K562 (cell line): ENCODE data around the gene PCED1B. TPM values are rescaled to one million over a fixed set of nuclear protein-coding genes. Genes with fewer than 3 reads are reported as not detected.

Source experiments
- ATAC-seq: fragments of 200-7000 bp; cut with Tn5 transposase; 3 replicates; pipeline ENCODE4 v1.9.1; 2020; ENCODE audit warnings: moderate library complexity
- BruUV-seq: library from RNA; stranded (reverse); fragments of 400-500 nt; replicated peaks from 2 replicates; lab custom pipeline; 2021; lab: Mats Ljungman, UMichigan
- CTCF ChIA-PET: fragments of 300-600 bp; formaldehyde crosslinking; extraction: SDS; loops from one replicate; lab custom pipeline; 2021; ENCODE audit warnings: low intra/inter-chr PET ratio; lab: Yijun Ruan, JAX
- POLR2A ChIA-PET: fragments of 300-600, 350-650 bp; sonication (Branson Sonifier 250); formaldehyde crosslinking; extraction: SDS; loops from one replicate; lab custom pipeline; 2021; ENCODE audit warnings: antibody characterized with exemption, inconsistent platforms; lab: Yijun Ruan, JAX
- DNase-seq, 4 experiments: peaks; one replicate each; pipeline versions ENCODE4 v3.0.0 to v3.0.0-alpha.2; 2011 to 2018; ENCODE audit warnings: low spot score in 3 of 4, mixed read lengths in 3 of 4; ENCODE audit errors: extremely low read depth in 1 of 4
- FAIRE-seq: peaks from 2 replicates; lab custom pipeline; 2011; peaks lifted over from hg19 to GRCh38; lab: Jason Lieb, UNC
- H2AFZ ChIP-seq: 2 replicates; pipeline ENCODE4 v1.6.0; 2011; ENCODE audit warnings: low read depth, low read length, control low read depth, inconsistent platforms
- H3K27ac ChIP-seq: fragments of 200-600 bp; 3 replicates; pipeline ENCODE4 v1.8.0; 2011; ENCODE audit warnings: low read depth, mild to moderate bottlenecking, control low read depth, inconsistent platforms, low read length, moderate library complexity, mixed read lengths; ENCODE audit errors: extremely low read depth
- H3K27me3 ChIP-seq, 2 experiments: fragments of 300-600 bp in 1 of 2; 2 replicates in 1 of 2; 3 replicates in 1 of 2; pipeline versions ENCODE4 v1.6.0 to v1.8.0; 2011; ENCODE audit warnings: inconsistent platforms in 2 of 2, low read length in 2 of 2, mild to moderate bottlenecking in 1 of 2, mixed read lengths in 1 of 2, moderate library complexity in 1 of 2; ENCODE audit not compliant: control insufficient read depth in 2 of 2, insufficient read depth in 2 of 2
- H3K36me3 ChIP-seq: fragments of 300-600 bp; 3 replicates; pipeline ENCODE4 v1.8.0; 2011; ENCODE audit warnings: mild to moderate bottlenecking, low read length, inconsistent platforms; ENCODE audit not compliant: control insufficient read depth, insufficient read depth
- H3K4me1 ChIP-seq, 2 experiments: fragments of 200-600 bp in 1 of 2; replicated peaks in 1 of 2; 2 replicates in 1 of 2; 3 replicates in 1 of 2; pipeline versions ENCODE4 v1.5.1 to v1.8.0; 2011; ENCODE audit warnings: inconsistent platforms in 2 of 2, low read length in 2 of 2, mild to moderate bottlenecking in 1 of 2, mixed read lengths in 1 of 2, moderate library complexity in 1 of 2; ENCODE audit not compliant: control insufficient read depth in 2 of 2, insufficient read depth in 2 of 2
- H3K4me2 ChIP-seq: 2 replicates; pipeline ENCODE4 v1.6.1; 2011; ENCODE audit warnings: low read length, control low read depth, inconsistent platforms, mixed read lengths; ENCODE audit not compliant: insufficient read depth
- H3K4me3 ChIP-seq: fragments of 200-600 bp; sonication (generic), shearing (Covaris generic); 2 replicates; pipeline ENCODE4 v1.5.1; 2016; ENCODE audit warnings: control low read depth, inconsistent platforms
- H3K79me2 ChIP-seq: fragments of 200-600 bp; 3 replicates; pipeline ENCODE4 v1.8.0; 2011; ENCODE audit warnings: low read length, inconsistent platforms; ENCODE audit not compliant: control insufficient read depth, insufficient read depth
- H3K9ac ChIP-seq, 2 experiments: 2 replicates each; pipeline versions ENCODE4 v1.6.0 to v1.6.1; 2011; ENCODE audit warnings: low read depth in 2 of 2, low read length in 2 of 2, control low read depth in 1 of 2, inconsistent platforms in 1 of 2, mild to moderate bottlenecking in 1 of 2, mixed read lengths in 1 of 2; ENCODE audit not compliant: insufficient read depth in 1 of 2
- H3K9me1 ChIP-seq: one replicate; pipeline ENCODE4 v1.6.0; 2011; ENCODE audit warnings: inconsistent platforms, mild to moderate bottlenecking, low read length, moderate library complexity; ENCODE audit not compliant: control insufficient read depth, insufficient read depth
- H3K9me3 ChIP-seq: replicated peaks from 2 replicates; pipeline ENCODE4 v1.5.1; 2011; ENCODE audit warnings: low read depth, low read length, inconsistent platforms; ENCODE audit not compliant: control insufficient read depth, insufficient read depth
- H4K20me1 ChIP-seq: replicated peaks from 2 replicates; pipeline ENCODE4 v1.6.1; 2011; ENCODE audit warnings: low read length, inconsistent platforms, mixed read lengths; ENCODE audit not compliant: control insufficient read depth, insufficient read depth
- ATF7 ChIP-seq: fragments of 450-650 bp; IDR thresholded peaks from 2 replicates; pipeline ENCODE4 v1.7.1; 2014; ENCODE audit warnings: mild to moderate bottlenecking, moderate library complexity
- DPF2 ChIP-seq: fragments of 450-650 bp; IDR thresholded peaks from 2 replicates; pipeline ENCODE4 v1.6.1; 2016
- KDM2B ChIP-seq: fragments of 250-450 bp; sonication (Bioruptor Pico); IDR thresholded peaks from 2 replicates; pipeline ENCODE4 v1.8.0; 2021; ENCODE audit warnings: mild to moderate bottlenecking, moderate library complexity
- NFE2 ChIP-seq: IDR thresholded peaks from 2 replicates; pipeline ENCODE4 v1.6.1; 2014; ENCODE audit warnings: antibody characterized with exemption, low read depth
- SREBF2 ChIP-seq: sonication (generic); formaldehyde crosslinking; IDR thresholded peaks from 2 replicates; pipeline ENCODE4 v1.4.0; 2020; ENCODE audit warnings: mild to moderate bottlenecking, missing genetic modification reagents
- ZNF12 ChIP-seq: sonication (generic); formaldehyde crosslinking; IDR thresholded peaks from 2 replicates; pipeline ENCODE4 v1.4.0; 2020; ENCODE audit warnings: mild to moderate bottlenecking, missing genetic modification reagents
- ZNF24 ChIP-seq: fragments of 450-650 bp; IDR thresholded peaks from 2 replicates; pipeline ENCODE4 v1.6.1; 2016
- WGBS: fragments of 100-300 bp; shearing (Covaris generic); methylation state at CpG from one replicate; pipeline ENCODE4 v1.1.6; 2016; ENCODE audit warnings: low coverage, mixed read lengths; ENCODE audit not compliant: insufficient coverage; ENCODE audit errors: missing lambda C conversion rate; 5-methylcytosine and 5-hydroxymethylcytosine counted together
- in situ Hi-C: fragments of 300-500 bp; cut with MboI; formaldehyde crosslinking; loops from 4 replicates; pipeline ENCODE4 v1.15.0; 2018; ENCODE audit warnings: inconsistent platforms, mixed read lengths
- intact Hi-C: fragments of 100-400 bp; cut with micrococcal nuclease; formaldehyde crosslinking; loops from 2 replicates; pipeline ENCODE4 v1.14.2; 2022
- polyA plus RNA-seq, 8 experiments: library from polyadenylated mRNA; depleted of rRNA in 4 of 8; stranded (reverse) in 5 of 8; unstranded in 3 of 8; fragments of >200 nt; fragmentation: Nextera tagmentation in 2 of 8; fragmentation: Illumina TruSeq in 1 of 8; extraction: Ambion mirVana in 2 of 8; extraction: Trizol in 1 of 8; gene quantifications; 2 replicates each; pipeline versions ENCODE4 v1.2.1 to v1.2.3, GENCODE V29; 2011 to 2014; ENCODE audit warnings: inconsistent platforms in 1 of 8, missing spikeins in 1 of 8
- total RNA-seq, 7 experiments: library from RNA; depleted of rRNA in 6 of 7; stranded (reverse); fragments of >200 nt in 6 of 7; fragmentation: Illumina TruSeq in 2 of 7; extraction: Trizol in 2 of 7; gene quantifications; 2 replicates each; pipeline versions ENCODE4 v1.2.1 to v1.2.3, GENCODE V29; 2011 to 2021; ENCODE audit warnings: low replicate concordance in 1 of 7
- TF ChIP-seq, protein P1 (sequence below): fragments of 450-650 bp; IDR thresholded peaks from 2 replicates; pipeline ENCODE4 v1.6.1; 2018; ENCODE audit not compliant: partially characterized antibody
- TF ChIP-seq, protein P2 (sequence below), 2 experiments: fragments of 450-650 bp; IDR thresholded peaks; 2 replicates each; pipeline ENCODE4 v1.6.1; 2018; ENCODE audit warnings: mild to moderate bottlenecking in 2 of 2, low read depth in 1 of 2; ENCODE audit not compliant: partially characterized antibody in 2 of 2
- TF ChIP-seq, protein P3 (sequence below): sonication (generic); formaldehyde crosslinking; IDR thresholded peaks from 2 replicates; pipeline ENCODE4 v1.8.0; 2022; ENCODE audit warnings: mild to moderate bottlenecking, missing genetic modification reagents
- TF ChIP-seq, protein P4 (sequence below): fragments of 450-650 bp; conservative IDR thresholded peaks from 2 replicates; pipeline ENCODE4 v1.6.1; 2016; ENCODE audit warnings: missing genetic modification characterization, low read depth, mild to moderate bottlenecking, missing compliant biosample characterization, moderate library complexity

PCED1B gene
- total and polyA plus RNA-seq, 9 of the 15 experiments (the other 6 are each of a cell fraction or from before 2014, with no cell fraction given) = 1.2 to 9.3 (median 2.5) TPM

DNA sequence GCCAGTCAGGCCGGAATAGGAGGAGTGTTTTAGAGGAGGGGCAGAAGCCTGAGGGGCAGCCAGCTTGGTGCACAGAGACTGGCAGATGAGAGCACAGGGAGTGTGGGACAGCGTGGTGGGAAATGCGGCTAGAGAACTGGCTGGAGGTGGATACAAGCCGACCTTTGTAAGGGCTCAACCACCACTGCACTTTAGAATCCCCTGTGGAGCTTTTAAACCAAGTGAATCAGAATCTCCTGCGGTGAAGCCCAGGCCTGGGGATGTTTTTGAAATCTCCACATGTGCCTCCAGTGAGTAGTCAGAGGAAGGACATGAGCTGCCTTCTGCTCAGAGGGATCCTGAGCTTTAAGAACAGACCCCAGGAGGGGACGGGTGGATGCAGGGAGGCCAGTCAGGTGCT lies 10.9 kb upstream of the PCED1B start (continued):
- TF ChIP-seq, protein P1, sequence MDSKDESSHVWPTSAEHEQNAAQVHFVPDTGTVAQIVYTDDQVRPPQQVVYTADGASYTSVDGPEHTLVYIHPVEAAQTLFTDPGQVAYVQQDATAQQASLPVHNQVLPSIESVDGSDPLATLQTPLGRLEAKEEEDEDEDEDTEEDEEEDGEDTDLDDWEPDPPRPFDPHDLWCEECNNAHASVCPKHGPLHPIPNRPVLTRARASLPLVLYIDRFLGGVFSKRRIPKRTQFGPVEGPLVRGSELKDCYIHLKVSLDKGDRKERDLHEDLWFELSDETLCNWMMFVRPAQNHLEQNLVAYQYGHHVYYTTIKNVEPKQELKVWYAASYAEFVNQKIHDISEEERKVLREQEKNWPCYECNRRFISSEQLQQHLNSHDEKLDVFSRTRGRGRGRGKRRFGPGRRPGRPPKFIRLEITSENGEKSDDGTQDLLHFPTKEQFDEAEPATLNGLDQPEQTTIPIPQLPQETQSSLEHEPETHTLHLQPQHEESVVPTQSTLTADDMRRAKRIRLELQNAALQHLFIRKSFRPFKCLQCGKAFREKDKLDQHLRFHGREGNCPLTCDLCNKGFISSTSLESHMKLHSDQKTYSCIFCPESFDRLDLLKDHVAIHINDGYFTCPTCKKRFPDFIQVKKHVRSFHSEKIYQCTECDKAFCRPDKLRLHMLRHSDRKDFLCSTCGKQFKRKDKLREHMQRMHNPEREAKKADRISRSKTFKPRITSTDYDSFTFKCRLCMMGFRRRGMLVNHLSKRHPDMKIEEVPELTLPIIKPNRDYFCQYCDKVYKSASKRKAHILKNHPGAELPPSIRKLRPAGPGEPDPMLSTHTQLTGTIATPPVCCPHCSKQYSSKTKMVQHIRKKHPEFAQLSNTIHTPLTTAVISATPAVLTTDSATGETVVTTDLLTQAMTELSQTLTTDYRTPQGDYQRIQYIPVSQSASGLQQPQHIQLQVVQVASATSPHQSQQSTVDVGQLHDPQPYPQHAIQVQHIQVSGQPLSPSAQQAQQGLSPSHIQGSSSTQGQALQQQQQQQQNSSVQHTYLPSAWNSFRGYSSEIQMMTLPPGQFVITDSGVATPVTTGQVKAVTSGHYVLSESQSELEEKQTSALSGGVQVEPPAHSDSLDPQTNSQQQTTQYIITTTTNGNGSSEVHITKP = no peak
- TF ChIP-seq, all 486 proteins: peak for 0

DNA sequence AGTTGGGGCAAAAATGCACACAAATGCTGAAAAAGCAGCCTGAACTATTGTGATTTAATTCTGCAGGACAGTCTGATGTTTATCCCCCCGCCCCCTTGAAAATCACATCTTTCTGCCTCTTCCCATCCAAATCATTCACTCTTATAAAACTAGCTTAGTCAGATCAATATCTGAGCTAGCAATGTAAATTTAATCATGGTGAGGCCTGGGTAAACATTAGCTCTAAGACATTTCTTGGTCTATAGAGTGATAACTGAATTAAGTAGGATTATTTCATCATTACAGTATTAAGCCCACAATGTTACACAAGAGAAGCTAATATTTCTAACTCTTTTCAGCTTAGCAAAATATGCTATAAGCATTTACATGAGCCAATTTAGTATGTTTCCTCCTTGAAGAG lies 9.1 kb upstream of the PCED1B start:
- intact Hi-C loops (no loop called here), in situ Hi-C loops (no loop called here)
- no peak overlapping the region for H3K4me3 ChIP-seq
- H3K9me1 ChIP-seq = no peaks in the 10 kb centered on the region
- ChIA-PET CTCF (interaction anchor here (0.6 to 1.0 kb wide), 2 partner anchors 38 to 292 kb away, joined by 3 to 4 read pairs; no protein-coding TSS in a partner anchor), POLR2A (interaction anchor here (0.6 to 4.1 kb wide), 3 partner anchors 9 to 565 kb away, joined by 3 to 21 read pairs (median 6); partner anchors contain the start of genes AMIGO2 and PCED1B)
- no peak overlapping the region for H2AFZ ChIP-seq
- FAIRE-seq (no peak), DNase-seq (no peak), ATAC-seq (no peak)
- H3K4me2 ChIP-seq = no peak overlapping the region
- H3K27ac ChIP-seq = no peak overlapping the region
- WGBS = 14% methylated on average over 1 of the region's 1 CpG
- no peaks in the 10 kb centered on the region for H3K79me2 ChIP-seq
- no peaks in the 10 kb centered on the region for H3K36me3 ChIP-seq
- no TSS peak for BruUV-seq
- no peaks in the 10 kb centered on the region for H4K20me1 ChIP-seq
- H3K9me3 ChIP-seq = no peaks in the 10 kb centered on the region
- H3K4me1 ChIP-seq = no peaks in the 10 kb centered on the region
- no peaks in the 10 kb centered on the region for H3K27me3 ChIP-seq
- H3K9ac ChIP-seq = no peak overlapping the region
- TF ChIP-seq ATF7 (no peak), ZNF24 (no peak), ZNF12 (CRISPR knock-in tag) (no peak), KDM2B (CRISPR knock-in tag) (no peak), NFE2 (no peak), SREBF2 (CRISPR knock-in tag) (no peak), DPF2 (no peak)
- TF ChIP-seq, protein P2, sequence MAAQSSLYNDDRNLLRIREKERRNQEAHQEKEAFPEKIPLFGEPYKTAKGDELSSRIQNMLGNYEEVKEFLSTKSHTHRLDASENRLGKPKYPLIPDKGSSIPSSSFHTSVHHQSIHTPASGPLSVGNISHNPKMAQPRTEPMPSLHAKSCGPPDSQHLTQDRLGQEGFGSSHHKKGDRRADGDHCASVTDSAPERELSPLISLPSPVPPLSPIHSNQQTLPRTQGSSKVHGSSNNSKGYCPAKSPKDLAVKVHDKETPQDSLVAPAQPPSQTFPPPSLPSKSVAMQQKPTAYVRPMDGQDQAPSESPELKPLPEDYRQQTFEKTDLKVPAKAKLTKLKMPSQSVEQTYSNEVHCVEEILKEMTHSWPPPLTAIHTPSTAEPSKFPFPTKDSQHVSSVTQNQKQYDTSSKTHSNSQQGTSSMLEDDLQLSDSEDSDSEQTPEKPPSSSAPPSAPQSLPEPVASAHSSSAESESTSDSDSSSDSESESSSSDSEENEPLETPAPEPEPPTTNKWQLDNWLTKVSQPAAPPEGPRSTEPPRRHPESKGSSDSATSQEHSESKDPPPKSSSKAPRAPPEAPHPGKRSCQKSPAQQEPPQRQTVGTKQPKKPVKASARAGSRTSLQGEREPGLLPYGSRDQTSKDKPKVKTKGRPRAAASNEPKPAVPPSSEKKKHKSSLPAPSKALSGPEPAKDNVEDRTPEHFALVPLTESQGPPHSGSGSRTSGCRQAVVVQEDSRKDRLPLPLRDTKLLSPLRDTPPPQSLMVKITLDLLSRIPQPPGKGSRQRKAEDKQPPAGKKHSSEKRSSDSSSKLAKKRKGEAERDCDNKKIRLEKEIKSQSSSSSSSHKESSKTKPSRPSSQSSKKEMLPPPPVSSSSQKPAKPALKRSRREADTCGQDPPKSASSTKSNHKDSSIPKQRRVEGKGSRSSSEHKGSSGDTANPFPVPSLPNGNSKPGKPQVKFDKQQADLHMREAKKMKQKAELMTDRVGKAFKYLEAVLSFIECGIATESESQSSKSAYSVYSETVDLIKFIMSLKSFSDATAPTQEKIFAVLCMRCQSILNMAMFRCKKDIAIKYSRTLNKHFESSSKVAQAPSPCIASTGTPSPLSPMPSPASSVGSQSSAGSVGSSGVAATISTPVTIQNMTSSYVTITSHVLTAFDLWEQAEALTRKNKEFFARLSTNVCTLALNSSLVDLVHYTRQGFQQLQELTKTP (IDR thresholded peaks at IDR 0.05; ENCODE audit: low read depth in 1 of 2, partially characterized antibody in 2 of 2) = no peak
- TF ChIP-seq, protein P3, sequence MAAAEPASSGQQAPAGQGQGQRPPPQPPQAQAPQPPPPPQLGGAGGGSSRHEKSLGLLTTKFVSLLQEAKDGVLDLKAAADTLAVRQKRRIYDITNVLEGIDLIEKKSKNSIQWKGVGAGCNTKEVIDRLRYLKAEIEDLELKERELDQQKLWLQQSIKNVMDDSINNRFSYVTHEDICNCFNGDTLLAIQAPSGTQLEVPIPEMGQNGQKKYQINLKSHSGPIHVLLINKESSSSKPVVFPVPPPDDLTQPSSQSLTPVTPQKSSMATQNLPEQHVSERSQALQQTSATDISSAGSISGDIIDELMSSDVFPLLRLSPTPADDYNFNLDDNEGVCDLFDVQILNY (CRISPR knock-in tag) = no peak
- TF ChIP-seq, protein P4, sequence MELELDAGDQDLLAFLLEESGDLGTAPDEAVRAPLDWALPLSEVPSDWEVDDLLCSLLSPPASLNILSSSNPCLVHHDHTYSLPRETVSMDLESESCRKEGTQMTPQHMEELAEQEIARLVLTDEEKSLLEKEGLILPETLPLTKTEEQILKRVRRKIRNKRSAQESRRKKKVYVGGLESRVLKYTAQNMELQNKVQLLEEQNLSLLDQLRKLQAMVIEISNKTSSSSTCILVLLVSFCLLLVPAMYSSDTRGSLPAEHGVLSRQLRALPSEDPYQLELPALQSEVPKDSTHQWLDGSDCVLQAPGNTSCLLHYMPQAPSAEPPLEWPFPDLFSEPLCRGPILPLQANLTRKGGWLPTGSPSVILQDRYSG (tag) = no peak
